Activated CD4-positive, CD25-positive, alpha-beta regulatory T cell treated with anti-CD3 and anti-CD28 coated beads, Interleukin-2, amount 50 U/mL, for 72 hours (primary cell): ENCODE results near the gene NLRX1.
"Not testable (repeated sequence)": the region's sequence is repeated elsewhere in the genome, so short reads cannot be mapped to it uniquely, and the experiment has no call there.

Experiments
- DNase-seq: peaks from one replicate; pipeline ENCODE4 v3.0.0; 2021

NLRX1 gene

DNA sequence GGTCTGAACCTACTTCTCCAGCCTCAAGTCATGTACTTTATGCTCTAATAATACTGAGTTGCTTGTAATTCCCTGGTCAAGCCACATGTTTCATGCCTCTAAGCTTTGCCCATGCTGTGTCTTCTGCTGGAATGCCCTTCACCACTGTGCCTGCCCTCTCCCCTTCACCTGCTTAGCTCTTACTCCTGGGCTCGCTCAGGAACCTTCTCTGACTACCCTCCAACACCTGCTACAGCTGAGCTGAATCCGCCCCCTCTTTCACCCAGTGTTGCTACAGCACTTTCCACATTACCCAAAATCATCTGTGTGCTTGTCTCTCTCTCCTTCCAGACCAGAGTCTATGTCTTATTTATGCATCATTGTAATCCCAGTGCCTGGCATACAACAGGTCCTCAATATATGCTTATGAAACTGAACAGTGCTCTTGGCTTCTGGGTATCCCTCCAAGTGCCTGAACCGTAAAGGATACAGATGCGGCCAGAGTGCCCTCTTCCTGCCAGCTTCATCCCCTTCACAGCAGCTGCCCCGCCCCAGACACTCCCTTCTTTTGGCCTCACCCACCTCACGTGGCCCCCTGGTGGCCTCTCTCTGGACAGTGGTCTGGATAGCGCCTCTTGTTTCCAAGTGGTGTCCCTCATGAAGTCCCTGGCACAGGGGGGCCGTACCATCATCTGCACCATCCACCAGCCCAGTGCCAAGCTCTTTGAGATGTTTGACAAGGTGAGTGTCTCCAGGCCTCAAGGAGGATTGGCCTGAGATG, 12.6 kb upstream of the NLRX1 start:
- DNase-seq, result no peak

DNA sequence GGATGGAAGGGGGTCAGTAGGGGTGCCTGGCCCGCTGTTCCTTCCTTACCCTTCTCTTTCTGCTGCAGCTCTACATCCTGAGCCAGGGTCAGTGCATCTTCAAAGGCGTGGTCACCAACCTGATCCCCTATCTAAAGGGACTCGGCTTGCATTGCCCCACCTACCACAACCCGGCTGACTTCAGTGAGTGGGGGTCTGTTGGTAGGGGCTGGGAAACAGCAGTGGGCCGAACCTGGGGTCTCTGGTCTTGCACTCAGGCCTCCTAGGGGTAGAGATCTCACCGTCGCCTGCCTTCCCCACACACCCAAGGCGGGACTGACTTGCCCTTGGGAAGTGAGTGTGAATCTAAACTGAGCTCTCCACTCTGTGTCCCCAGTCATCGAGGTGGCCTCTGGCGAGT, 12.0 kb upstream of the NLRX1 start:
- no peak for DNase-seq

DNA sequence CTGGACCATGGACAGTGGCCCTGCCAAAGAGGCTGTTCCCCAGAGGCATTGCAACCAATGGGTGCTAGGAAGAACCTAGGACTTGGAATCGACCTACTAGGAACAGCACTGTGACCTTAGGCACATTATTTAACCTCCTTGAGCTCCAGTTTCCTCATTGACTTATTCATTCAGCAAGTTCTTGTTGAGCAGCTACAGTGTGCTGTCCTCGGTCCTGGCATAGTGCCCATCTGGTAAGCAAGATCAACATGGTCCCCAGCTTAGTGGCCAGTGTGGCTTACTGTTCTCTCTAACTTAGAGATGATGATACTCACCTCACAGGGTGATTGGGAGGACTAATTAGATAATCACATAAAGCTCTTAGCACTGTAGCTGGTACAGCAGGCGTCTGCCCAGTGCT, 11.5 kb upstream of the NLRX1 start:
- no peak for DNase-seq

DNA sequence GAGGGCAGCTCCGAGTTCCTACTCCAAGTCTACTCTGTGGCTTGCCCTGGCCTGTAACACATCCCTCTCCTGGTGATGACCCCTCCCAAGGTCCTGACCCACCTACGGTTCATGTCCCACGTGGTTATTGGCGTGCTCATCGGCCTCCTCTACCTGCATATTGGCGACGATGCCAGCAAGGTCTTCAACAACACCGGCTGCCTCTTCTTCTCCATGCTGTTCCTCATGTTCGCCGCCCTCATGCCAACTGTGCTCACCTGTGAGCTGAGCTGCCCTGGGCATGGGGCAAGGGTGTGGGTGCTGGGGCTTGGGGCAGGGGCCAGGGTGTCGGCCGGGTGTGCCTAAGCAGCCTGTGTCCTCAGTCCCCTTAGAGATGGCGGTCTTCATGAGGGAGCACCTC, 10.1 kb upstream of the NLRX1 start:
- no peak for DNase-seq

DNA sequence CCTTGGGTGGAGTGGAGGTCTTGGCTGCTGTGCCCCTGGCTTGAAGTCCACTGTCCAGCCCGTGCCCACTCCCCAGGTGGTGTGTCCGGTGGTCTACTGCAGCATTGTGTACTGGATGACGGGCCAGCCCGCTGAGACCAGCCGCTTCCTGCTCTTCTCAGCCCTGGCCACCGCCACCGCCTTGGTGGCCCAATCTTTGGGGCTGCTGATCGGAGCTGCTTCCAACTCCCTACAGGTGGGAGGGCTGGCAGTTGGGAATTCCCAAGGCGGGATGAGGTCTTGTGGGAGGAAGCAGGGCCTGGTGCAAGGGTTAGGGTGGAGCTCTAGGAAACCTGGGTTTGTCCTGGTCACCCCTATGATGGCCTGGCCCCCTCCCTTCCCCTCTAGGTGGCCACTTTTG, 8.4 kb upstream of the NLRX1 start:
- no peak for DNase-seq

DNA sequence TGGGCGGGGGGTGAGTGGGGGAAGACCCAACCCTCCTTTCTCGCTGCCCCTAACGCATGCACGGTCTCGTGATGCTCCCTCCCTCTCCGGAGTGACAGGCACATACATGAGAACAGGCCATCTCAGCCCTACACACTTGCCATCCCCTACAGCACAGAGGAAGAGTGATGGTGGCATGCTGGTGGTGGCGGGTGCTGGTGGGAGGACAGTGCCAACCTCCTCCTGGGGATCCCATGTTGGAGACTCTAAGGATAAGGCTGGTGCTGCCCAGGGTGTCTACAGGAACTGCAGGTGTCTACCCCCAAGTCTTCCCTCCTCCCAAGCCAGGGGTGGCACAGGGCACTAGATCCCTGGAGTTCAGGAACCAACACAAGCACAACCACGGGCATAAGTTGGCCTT, 6.7 kb upstream of the NLRX1 start:
- no peak for DNase-seq

DNA sequence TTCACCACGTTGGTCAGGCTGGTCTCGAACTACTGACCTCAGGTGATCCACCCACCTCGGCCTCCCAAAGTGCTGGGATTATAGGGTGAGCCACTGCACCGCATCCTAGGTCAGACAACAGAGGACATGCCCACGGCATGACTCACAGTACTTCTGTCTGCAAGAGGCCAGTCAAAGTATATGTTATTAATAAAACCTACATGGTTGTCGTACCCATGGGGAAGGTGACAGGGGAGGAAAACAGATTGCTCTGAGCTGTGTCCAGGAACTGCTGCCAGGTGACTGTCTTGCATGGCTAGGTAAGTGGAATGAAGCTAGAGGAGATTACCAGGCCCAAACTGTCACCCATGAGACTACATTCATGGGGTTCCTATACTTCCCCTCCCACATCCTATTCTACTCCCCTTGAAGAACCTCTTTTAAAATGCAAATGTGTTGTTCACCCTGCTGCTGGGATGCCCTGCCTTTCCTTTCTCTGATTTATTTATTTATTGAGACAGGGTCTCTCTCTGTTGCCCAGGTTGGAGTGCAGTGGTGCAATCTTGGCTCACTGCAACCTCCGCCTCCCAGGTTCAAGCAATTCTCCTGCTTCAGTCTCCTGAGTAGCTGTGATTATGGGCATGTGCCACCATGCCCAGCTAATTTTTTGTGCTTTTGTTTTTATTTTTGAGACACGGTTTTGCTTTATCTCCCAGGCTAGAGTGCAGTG, 2.0 kb upstream of the NLRX1 start:
- no peak for DNase-seq

DNA sequence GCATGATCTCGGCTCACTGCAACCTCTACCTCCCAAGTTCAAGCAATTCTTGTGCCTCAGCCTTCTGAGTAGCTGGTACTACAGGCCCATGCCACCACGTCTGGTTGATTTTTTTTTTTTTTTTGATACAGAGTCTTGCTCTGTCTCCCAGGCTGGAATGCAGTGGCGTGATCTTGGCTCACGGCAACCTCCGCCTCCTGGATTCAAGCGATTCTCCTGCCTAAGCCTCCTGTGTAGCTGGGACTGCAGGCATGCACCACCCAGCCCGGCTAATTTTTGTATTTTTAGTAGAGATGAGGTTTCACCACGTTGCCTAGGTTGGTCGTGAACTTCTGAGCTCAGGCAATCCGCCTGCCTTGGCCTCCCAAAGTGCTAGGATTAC, 1.5 kb upstream of the NLRX1 start:
- DNase-seq, result not testable (repeated sequence)

DNA sequence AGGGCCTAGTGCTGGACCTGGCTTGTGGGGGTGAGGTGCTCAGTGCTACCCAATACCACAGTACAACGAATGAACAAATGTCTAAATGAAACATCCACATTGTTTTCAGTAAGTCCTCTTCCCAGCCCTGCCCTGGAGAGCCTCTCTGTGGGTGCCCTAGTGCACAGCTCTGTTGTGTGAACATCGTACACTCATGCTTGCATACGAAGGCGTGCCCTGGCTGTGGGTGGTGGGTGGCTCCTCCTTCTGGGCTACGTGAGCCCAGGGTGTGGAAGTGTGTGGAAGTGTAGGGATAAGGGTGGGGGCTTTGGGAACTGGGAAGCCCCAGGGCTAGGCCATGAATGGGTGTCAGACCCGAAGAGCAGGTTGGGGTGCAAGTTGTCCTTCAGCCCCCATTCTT, 592 bp upstream of the NLRX1 start:
- DNase-seq, result no peak

DNA sequence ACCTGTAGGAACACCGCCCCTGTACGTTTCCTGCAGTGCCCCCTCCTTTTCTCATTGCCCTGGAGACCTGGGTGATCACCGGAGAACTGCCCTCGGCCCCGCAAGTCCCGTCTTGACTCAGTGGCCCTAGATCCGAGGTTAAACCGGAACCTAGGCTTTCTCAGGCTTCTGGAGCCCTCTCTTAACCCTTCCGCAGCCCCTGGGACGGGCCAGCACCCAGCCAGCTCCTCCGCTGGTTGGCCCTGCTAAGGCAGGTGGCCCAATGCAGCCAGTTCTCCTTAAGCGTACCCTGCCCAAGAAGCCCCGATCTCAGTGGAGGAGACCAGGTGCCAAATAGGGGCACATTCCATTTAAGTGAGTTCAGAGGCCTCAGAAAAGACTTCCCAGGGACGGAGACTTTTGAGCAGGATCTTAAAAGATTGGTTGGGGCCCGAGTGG, 776 bp downstream of the NLRX1 start:
- DNase-seq, result no peak

DNA sequence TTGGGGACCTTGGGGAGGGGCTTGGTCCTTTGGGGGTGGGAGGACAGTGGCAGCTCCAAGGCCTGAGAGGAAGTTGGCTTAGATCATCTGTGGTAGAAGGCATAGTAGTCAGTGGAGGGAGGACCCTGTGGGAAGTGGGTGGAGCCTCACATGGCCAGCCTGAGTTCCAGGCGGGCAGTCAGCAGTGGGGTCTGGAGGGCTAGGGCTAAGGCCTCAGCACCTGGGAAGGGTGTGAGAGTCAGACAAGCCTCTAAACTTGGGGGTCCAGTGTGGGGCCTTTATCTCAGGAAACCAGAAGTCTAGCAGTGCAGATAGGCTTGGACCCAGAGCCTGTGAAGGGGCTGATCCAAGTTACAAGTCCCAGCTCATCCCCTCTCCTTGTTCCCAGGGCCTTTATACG, 4.0 kb downstream of the NLRX1 start:
- no peak for DNase-seq

DNA sequence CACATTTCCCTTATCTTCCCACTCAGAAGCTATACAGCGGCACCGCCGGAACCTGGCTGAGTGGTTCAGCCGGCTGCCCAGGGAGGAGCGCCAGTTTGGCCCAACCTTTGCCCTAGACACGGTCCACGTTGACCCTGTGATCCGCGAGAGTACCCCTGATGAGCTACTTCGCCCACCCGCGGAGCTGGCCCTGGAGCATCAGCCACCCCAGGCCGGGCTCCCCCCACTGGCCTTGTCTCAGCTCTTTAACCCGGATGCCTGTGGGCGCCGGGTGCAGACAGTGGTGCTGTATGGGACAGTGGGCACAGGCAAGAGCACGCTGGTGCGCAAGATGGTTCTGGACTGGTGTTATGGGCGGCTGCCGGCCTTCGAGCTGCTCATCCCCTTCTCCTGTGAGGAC, 4.9 kb downstream of the NLRX1 start:
- DNase-seq, result no peak

DNA sequence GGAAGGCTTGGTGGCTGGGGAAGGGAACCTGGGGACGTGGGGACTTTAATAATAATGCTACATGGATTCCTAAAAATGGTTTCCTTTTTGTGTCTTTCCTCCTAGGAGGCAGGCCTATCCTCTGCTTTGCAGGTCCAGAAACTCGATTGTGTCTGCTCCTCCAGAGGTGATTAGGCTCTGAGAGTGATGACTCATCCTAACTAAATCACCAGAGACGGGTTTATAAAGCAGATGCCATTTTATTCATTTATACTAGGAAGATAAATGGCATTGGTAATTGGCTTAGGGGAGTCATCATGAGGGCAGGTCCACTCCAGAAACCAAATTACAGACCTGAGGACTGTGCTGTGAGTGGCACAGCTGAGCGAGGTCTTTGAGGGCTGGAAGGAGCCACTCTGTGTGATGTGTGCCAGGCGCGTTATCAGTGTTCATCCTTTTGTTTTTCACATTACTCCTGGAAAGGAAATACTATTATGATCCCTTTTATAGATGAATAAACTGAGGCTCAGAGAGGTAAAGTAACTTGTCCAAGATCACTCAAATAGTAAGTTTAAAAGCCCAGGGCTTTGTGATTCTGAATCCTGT, 7.1 kb downstream of the NLRX1 start:
- no peak for DNase-seq

DNA sequence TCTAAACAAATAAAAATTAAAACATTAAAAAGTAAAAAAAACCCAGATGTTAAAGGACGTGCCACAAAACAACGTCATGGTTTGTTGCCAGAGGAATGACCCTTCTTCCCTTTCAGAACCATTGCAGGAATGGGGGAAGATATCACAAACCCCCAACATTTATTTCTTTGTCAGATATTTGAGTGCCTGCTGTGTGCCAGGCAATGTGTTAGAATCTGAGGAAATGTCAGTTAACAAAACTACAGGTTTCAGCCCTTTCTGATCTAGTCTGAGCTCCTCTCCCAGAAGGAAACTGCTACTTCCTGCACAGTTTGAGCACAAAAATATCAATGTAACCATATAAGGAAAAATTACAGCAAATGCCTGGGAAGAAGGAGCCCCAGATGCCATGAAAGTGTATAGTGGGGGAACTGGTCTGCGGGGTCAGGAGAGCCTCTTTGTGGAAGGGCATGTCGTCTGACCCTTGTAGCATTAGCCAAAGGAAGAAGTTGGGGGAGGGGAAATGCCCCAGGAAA, 9.7 kb downstream of the NLRX1 start:
- no peak for DNase-seq

DNA sequence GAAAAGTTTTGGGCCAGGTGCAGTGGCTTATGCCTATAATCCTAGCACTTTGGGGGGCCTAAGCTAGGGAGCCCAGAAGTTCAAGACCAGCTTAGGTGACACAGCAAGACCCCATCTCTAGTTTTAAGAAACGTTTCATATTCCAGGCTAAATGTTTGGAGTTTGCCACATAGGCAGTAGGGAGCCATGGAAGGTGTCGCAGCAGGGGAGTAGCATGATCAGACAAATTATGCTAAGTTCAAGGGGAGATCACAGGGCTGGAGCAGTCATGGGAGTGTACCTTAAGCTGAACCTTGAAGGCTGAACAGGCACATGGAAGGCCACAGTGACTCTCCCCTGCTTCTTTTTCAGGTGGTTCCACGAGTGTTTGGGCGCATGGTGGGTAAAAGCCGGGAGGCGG, 10.8 kb downstream of the NLRX1 start:
- no peak for DNase-seq

DNA sequence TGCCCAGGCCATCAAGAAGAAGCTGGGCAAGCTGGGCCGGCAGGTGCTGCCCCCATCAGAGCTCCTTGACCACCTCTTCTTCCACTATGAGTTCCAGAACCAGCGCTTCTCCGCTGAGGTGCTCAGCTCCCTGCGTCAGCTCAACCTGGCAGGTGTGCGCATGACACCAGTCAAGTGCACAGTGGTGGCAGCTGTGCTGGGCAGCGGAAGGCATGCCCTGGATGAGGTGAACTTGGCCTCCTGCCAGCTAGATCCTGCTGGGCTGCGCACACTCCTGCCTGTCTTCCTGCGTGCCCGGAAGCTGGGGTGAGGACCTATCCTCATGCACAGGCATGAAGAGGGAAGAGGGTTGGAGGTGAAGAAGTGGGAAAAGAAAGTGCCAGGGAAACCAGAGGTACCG, 11.5 kb downstream of the NLRX1 start:
- no peak for DNase-seq

DNA sequence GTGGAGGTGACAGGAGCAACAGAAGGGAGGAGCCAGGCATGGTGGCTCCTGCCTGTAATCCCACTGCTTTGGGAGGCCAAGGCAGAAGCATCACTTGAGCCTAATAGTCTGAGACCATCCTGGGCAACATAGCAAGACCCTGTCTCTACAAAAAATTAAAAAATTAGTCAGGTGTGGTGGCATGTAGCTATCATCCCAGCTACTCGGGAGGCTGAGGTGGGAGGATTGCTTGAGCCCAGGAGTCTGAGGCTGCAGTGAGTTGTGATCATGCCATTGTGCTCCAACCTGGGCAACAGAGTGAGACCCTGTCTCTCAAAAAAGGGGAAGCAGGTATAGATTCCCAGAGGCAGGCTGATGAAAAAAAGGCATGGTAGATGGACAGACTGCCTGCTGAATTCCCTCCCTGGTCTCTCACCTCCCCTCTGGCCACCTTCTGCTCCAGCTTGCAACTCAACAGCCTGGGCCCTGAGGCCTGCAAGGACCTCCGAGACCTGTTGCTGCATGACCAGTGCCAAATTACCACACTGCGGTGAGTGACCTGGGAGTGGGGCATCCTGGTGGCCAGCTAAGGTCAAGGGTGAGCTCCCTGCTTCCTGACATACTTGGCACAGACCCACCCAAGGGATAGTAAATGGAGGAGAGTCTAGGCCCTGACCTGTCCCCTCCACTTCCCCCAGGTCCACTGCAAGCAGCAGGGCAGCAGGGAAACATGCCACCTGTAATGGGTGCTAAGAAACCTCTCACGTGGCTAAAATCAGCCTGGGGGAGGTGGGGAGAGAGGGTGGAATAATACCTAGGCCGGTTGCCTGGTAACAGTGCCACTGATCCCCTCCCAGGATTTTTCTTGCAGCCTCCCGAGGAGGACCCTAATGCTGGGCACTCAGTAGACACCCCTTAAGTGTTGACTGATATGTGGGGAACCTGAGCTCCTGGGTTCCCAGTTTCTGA, 12.5 kb downstream of the NLRX1 start:
- no peak for DNase-seq

DNA sequence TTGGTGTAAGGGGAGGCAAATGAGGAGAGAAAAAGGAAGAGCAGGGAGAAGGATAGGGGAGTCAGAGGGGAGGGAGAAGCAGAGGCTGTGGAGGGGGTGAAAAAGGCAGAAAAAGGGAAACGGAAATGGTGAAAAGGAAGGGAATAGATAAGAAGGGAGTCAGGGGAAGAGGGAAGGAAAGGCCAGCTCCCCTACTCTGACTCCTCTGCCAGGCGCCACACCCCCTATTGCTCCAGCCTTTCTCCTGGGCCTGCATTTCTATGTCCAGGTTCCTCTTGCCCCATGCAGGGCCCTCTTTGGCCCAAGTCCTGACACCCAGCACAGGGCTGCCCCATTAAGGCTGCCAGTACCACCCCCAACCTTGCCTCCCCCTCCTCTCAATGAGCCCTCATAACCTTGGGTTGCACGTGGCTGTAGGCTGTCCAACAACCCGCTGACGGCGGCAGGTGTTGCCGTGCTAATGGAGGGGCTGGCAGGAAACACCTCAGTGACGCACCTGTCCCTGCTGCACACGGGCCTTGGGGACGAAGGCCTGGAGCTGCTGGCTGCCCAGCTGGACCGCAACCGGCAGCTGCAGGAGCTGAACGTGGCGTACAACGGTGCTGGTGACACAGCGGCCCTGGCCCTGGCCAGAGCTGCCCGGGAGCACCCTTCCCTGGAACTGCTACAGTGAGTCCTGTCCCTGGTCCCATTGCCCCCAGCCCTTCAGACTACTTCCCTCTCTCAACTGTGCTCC, 13.3 kb downstream of the NLRX1 start:
- no peak for DNase-seq

DNA sequence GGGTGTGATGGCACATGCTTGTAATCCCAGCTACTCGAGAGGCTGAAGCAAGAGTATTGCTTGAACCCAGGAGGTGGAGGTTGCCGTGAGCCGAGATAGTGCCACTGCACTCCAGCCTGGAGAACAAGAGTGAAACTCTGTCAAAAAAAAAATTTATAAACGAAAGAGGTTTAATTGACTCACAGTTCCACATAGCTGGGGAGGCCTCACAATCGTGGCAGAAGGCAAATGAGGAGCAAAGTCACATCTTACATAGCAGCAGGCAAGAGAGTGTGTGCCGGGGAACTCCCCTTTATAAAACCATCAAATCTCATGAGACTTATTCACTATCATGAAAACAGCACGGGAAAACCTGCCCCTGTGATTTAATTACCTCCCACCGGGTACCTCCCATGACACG, 15.9 kb downstream of the NLRX1 start:
- DNase-seq, result not testable (repeated sequence)

DNA sequence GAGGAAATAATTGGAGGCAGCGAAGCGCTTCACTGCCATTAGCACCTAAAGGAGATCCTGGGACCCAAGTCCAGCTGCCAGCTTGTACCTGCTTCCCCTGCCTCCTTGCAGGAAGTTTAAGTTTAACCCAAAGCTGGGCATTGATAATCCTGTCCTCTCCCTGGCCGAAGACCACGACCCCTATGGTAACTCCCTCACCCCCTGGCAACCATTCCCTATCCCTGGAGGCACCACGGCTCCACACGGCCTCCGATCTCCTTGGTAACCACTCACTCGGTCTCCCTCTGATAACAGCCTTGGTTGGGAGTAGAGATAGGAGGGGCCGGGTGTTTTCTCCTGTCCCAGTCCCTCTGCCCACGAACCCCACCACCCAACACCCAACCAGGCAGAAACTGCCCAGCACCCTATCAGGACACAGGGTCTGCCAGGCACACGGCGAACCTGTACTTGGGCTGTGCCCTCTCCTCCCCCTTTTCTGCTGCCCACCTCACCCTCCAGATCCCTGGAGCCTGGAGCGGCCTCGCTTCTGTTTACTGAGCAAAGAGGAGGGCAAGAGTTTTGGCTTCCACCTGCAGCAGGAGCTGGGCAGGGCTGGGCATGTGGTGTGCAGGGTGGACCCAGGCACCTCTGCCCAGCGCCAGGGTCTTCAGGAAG, 17.6 kb downstream of the NLRX1 start:
- no peak for DNase-seq

DNA sequence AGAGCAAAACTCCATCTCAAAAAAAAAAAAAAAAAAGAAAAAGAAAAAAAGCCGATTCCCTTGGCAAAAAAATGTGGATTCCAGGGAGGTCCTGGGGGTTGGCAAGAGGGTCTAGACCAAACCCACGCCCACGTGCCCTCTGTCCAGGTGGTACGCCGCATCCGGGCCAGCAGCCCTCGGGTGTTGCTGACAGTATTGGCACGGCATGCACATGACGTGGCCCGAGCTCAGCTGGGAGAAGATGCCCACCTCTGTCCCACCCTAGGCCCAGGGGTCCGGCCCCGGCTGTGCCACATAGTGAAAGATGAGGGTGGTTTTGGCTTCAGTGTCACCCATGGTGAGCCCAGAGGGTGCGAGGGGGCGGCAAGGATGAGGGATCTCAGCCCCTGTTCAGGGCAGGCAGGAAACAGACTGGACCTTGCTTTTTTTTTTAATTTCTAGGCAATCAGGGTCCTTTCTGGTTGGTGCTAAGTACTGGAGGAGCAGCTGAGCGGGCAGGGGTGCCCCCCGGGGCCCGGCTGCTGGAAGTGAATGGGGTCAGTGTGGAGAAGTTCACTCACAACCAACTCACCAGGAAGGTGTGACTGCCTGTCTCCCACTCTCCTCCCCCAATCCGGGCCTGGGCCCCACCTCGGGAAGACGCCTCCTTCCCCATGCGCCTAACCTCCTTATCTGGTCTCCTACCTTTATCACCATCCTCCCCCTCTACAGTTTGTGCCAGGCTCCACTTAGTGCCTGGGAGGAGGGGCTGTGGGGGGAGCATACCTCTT, 18.8 kb downstream of the NLRX1 start:
- no peak for DNase-seq
